Right atrium auricular region (tissue), 2 donors: ENCODE data around the gene NPAS3. TPM values are rescaled to one million over a fixed set of nuclear protein-coding genes. Genes with fewer than 3 reads are reported as not detected.

Experiments used
- DNase-seq: peaks from one replicate; pipeline ENCODE4 v3.0.0-alpha.2; 2019; ENCODE audit warnings: low spot score
- H3K27ac ChIP-seq, 2 donors: fragments of 200-600 bp; sonication (generic); 1 replicate in 1 of 2; 2 replicates in 1 of 2; pipeline ENCODE4 v1.5.1; 2016 to 2019
- H3K27me3 ChIP-seq, 2 donors: fragments of 200-600 bp; sonication (generic); one replicate each; pipeline versions ENCODE4 v1.5.1 to v1.6.0; 2017 to 2019
- H3K36me3 ChIP-seq: fragments of 200-600 bp; sonication (generic); one replicate; pipeline ENCODE4 v1.5.1; 2016
- H3K4me1 ChIP-seq, 2 donors: fragments of 200-600 bp; sonication (generic); one replicate each; pipeline versions ENCODE4 v1.5.1 to v1.6.0; 2017 to 2019
- H3K4me3 ChIP-seq, 2 donors: fragments of 200-600 bp; sonication (generic); 1 replicate in 1 of 2; 2 replicates in 1 of 2; pipeline ENCODE4 v1.5.1; 2017 to 2019; ENCODE audit warnings: mild to moderate bottlenecking in 1 of 2, moderate library complexity in 1 of 2
- H3K9me3 ChIP-seq, 2 donors: fragments of 200-600 bp; sonication (generic); one replicate each; pipeline ENCODE4 v1.5.1; 2019
- total RNA-seq, 2 donors: library from RNA; depleted of rRNA; stranded (reverse); fragments of >200 nt; gene quantifications; one replicate each; pipeline ENCODE4 v1.1.0, GENCODE V29; 2016
- TF ChIP-seq, protein P1 (sequence below), 2 donors: fragments of 200-600 bp; sonication (generic); IDR thresholded peaks; one replicate each; pipeline ENCODE4 v1.5.1; 2019; ENCODE audit warnings: antibody characterized with exemption in 2 of 2

The NPAS3 gene
- total RNA-seq, 2 donors from 2014 or later: 0.67 to 1.3 TPM

GRCh38 chr14:33563191-33563900 lies 624.7 kb downstream of the NPAS3 start:
- no peaks in the 10 kb centered on the region for H3K27me3 ChIP-seq
- H3K27ac ChIP-seq: no peak overlapping the region
- no peaks in the 10 kb centered on the region for H3K4me1 ChIP-seq
- TF ChIP-seq, protein P1, sequence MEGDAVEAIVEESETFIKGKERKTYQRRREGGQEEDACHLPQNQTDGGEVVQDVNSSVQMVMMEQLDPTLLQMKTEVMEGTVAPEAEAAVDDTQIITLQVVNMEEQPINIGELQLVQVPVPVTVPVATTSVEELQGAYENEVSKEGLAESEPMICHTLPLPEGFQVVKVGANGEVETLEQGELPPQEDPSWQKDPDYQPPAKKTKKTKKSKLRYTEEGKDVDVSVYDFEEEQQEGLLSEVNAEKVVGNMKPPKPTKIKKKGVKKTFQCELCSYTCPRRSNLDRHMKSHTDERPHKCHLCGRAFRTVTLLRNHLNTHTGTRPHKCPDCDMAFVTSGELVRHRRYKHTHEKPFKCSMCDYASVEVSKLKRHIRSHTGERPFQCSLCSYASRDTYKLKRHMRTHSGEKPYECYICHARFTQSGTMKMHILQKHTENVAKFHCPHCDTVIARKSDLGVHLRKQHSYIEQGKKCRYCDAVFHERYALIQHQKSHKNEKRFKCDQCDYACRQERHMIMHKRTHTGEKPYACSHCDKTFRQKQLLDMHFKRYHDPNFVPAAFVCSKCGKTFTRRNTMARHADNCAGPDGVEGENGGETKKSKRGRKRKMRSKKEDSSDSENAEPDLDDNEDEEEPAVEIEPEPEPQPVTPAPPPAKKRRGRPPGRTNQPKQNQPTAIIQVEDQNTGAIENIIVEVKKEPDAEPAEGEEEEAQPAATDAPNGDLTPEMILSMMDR (IDR thresholded peaks at IDR 0.05): no peak
- no peaks in the 10 kb centered on the region for H3K9me3 ChIP-seq
- no peak overlapping the region for H3K4me3 ChIP-seq
- no peak for DNase-seq
- H3K36me3 ChIP-seq: no peaks in the 10 kb centered on the region

- no peak for DNase-seq
- H3K9me3 ChIP-seq: no peaks in the 10 kb centered on the region
- H3K4me1 ChIP-seq: no peaks in the 10 kb centered on the region
Measured at GRCh38 chr14:33563901-33564197, 625.2 kb downstream of the NPAS3 start.

DNA sequence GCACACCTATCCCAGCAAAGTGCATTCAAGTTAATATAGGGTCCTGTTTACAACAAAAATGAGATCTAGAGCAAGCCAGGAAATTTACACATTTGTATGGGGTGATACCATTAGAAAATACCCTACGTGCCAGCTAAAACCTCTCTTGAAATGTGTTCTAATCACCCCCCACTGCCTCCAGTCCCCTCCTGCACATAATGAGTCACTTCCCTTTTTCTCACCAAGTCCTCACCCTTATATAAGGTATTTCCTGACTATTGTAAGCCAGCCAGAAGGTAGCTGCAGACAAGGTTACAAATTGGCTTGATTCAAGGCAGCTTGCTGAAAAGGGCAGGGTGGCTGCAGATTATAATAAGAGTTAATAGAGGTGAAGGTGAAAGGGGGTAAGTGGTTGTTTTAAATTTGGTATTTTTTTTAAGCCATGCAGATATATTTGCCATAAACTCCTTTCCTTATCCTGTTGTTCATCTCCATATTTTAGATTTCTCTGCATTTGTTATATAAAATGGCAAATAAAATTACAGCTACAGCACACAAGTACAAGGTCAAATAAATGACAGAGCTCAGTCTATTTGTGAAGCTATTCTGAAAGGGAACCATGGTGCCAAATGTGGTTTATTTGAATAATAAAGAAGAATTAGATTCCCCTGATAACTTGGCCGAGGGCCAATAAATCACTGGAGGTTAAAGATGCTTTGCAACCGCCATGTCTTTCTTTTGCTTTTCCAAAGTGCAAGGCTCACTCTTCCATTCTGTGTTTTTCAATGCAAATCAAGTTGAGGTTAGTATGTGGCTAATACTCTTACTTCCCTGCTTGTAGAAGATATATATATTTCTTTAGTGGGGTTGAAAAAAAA lies 626.3 kb downstream of the NPAS3 start:
- TF ChIP-seq, protein P1 (IDR thresholded peaks at IDR 0.05): no peak
- no peaks in the 10 kb centered on the region for H3K4me1 ChIP-seq
- H3K9me3 ChIP-seq: no peaks in the 10 kb centered on the region
- H3K27me3 ChIP-seq: no peaks in the 10 kb centered on the region
- no peaks in the 10 kb centered on the region for H3K36me3 ChIP-seq
- H3K27ac ChIP-seq: no peak overlapping the region
- no peak overlapping the region for H3K4me3 ChIP-seq
- no peak for DNase-seq

More at GRCh38 chr14:33563901-33564197, 625.2 kb downstream of the NPAS3 start:
- H3K4me3 ChIP-seq: no peak overlapping the region
- no peak overlapping the region for H3K27ac ChIP-seq
- H3K36me3 ChIP-seq: no peaks in the 10 kb centered on the region
- TF ChIP-seq, protein P1 (IDR thresholded peaks at IDR 0.05): no peak
- no peaks in the 10 kb centered on the region for H3K27me3 ChIP-seq

DNA sequence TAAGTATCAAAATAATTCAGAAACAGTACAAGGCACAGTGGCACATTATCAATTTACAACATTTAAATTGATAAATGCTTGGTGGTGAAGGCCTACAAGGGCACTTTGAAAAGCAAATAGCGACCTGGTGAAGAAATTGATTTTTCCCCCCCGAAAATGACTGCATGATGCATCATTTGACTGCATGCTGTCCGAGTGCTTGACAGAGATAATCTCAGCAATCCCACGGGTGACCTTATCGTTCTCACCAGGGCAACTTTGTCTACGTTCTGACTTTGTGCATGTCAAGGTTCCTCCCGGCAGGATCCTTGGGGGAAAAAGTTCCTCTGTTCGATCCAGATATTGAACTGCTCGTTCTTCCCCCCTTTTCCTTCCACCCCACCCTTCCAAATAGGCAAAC lies 627.4 kb downstream of the NPAS3 start:
- H3K36me3 ChIP-seq: no peaks in the 10 kb centered on the region
- H3K4me1 ChIP-seq: no peaks in the 10 kb centered on the region
- H3K9me3 ChIP-seq: no peaks in the 10 kb centered on the region
- no peaks in the 10 kb centered on the region for H3K27me3 ChIP-seq
- H3K27ac ChIP-seq: no peak overlapping the region
- DNase-seq: no peak
- TF ChIP-seq, protein P1 (IDR thresholded peaks at IDR 0.05): no peak
- no peak overlapping the region for H3K4me3 ChIP-seq

- H3K27me3 ChIP-seq: no peaks in the 10 kb centered on the region
- H3K4me1 ChIP-seq: no peaks in the 10 kb centered on the region
- DNase-seq: no peak
- no peaks in the 10 kb centered on the region for H3K9me3 ChIP-seq
- no peaks in the 10 kb centered on the region for H3K36me3 ChIP-seq
- H3K27ac ChIP-seq: no peak overlapping the region
- TF ChIP-seq, protein P1 (IDR thresholded peaks at IDR 0.05): no peak
- H3K4me3 ChIP-seq: no peak overlapping the region
Measured at GRCh38 chr14:33567023-33567728, 628.5 kb downstream of the NPAS3 start.
